SH-SY5Y (cell line): ENCODE results near the gene PAGE4.

Experiments used
- GATA2 ChIP-seq: IDR thresholded peaks from 2 replicates; pipeline ENCODE4 v1.6.1; 2011; ENCODE audit warnings: mild to moderate bottlenecking, low read depth, low read length
- GATA3 ChIP-seq: IDR thresholded peaks from 2 replicates; pipeline ENCODE4 v1.6.1; 2011; ENCODE audit warnings: low read depth, mild to moderate bottlenecking, low read length, moderate library complexity

DNA sequence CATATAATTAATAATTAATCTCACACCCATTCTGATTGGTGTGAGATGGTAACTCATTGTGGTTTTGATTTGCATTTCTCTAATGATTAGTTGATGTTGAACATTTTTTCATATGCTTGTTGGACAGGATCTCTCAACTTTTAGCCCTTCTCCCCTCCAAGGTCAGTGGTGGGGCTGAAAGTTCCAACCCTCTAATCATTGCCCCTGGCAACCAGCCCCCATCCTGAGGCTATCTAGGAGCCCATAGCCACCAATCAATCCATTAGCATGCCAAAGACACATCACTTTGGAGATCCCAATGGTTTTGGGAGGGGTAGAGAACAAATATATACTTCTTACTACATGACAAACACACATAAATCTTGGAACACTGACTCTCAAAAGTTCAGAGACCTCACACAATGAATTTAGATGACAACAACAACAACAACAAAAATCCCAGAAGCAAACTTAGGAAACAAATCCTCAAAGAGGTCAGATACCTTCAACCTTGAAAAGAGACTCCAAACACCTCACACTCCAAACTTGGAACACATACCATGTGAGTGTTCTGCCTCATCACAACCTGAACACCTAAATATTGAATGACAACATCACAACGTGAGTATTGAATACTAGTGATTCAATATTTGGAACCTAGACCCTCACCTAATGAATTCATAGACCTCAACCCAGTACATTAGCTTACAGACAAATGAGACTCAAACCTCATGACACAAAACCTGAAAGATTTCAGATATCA lies 19.0 kb upstream of the PAGE4 start:
- TF ChIP-seq GATA2: no peak
- no peak for TF ChIP-seq GATA3
